IPS-11a (cell line): ENCODE results near the gene EIF5A2.

Experiments
- H3K4me3 ChIP-seq: one replicate; pipeline ENCODE4 v1.5.1; 2013; ENCODE audit warnings: low read depth, low read length, control low read depth

The EIF5A2 gene

GRCh38 chr3:170862618-170863374, 45.6 kb downstream of the EIF5A2 start:
- no peak overlapping the region for H3K4me3 ChIP-seq

- H3K4me3 ChIP-seq = no peak overlapping the region
Measured at GRCh38 chr3:170858599-170858998, 49.8 kb downstream of the EIF5A2 start.

DNA sequence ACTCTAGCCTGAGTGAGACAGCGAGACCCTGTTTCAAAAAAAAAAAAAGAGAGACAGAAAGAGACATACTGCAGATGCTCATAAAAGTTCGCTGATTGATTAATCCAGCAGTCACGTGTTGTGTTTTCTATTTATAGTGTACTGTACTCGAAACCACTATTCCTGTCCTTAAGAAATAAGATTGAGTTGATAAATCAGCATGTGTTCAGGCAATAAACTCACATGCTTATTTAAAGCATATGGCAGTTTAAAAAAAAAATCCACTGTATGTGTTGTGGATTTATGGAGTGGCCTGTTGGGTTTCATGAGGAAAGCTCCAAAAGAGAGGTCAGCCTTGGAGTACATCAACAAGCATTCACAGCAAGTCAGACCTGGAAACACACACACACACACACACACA, 56.1 kb downstream of the EIF5A2 start:
- no peak overlapping the region for H3K4me3 ChIP-seq

GRCh38 chr3:170848292-170848917, 60.0 kb downstream of the EIF5A2 start:
- H3K4me3 ChIP-seq = no peak overlapping the region

GRCh38 chr3:170844377-170844776, 64.1 kb downstream of the EIF5A2 start:
- H3K4me3 ChIP-seq = no peak overlapping the region

GRCh38 chr3:170840291-170840859, 68.1 kb downstream of the EIF5A2 start:
- H3K4me3 ChIP-seq = no peak overlapping the region

- H3K4me3 ChIP-seq = no peak overlapping the region
Measured at GRCh38 chr3:170839518-170840100, 68.8 kb downstream of the EIF5A2 start.
